D721Med (cell line): ENCODE results near the gene TBKBP1.

Experiments used
- DNase-seq: peaks from one replicate; pipeline ENCODE4 v3.0.0; 2011; ENCODE audit warnings: low spot score; ENCODE audit not compliant: insufficient read length
- FAIRE-seq: peaks from 2 replicates; lab custom pipeline; 2011; peaks lifted over from hg19 to GRCh38; lab: Jason Lieb, UNC
- CTCF ChIP-seq: IDR thresholded peaks from 2 replicates; pipeline ENCODE4 v1.5.1; 2012; ENCODE audit warnings: mild to moderate bottlenecking, control low read depth; ENCODE audit not compliant: insufficient read depth; ENCODE audit errors: missing control alignments

Gene TBKBP1

GRCh38 chr17:47709594-47709993 lies 15.6 kb downstream of the TBKBP1 start:
- FAIRE-seq (no peak), DNase-seq (no peak)
- TF ChIP-seq CTCF: no peak

DNA sequence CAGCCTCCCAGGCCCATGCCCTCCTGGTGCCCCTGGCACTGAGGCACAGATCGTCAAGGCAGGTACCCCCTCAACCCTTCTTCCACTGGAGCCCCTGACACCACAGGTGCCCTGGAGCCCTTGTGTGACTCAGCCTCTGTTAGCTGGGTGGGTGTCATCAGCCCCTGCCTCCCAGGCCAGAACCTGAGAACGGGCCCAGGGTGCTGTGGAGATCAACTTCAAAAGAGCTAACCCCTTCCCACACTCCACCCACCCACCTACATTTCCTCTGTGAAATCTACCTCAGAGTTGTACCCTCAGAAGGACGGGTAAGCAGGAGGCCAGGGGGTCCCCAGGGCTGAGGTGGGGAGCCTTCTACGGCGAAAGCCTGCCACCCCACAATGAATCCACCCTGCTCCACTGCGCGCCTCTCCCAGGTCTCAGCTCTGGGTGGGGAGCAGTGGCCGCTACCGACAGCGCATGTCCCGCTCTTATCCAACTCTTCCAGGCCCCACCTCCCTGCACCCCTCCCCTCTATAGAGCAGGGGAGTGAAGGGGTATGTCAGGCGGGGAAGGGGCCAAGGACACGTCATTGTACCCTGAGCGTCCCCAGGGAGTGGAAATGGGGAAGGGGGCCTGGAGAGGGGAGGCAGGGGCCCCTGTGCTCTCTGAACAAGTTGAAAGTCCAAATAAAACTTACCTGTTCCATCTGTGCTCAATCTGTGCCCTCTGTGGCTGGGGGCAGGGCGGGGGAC lies 17.6 kb downstream of the TBKBP1 start:
- FAIRE-seq (no peak), DNase-seq (no peak)
- TF ChIP-seq CTCF: no peak

DNA sequence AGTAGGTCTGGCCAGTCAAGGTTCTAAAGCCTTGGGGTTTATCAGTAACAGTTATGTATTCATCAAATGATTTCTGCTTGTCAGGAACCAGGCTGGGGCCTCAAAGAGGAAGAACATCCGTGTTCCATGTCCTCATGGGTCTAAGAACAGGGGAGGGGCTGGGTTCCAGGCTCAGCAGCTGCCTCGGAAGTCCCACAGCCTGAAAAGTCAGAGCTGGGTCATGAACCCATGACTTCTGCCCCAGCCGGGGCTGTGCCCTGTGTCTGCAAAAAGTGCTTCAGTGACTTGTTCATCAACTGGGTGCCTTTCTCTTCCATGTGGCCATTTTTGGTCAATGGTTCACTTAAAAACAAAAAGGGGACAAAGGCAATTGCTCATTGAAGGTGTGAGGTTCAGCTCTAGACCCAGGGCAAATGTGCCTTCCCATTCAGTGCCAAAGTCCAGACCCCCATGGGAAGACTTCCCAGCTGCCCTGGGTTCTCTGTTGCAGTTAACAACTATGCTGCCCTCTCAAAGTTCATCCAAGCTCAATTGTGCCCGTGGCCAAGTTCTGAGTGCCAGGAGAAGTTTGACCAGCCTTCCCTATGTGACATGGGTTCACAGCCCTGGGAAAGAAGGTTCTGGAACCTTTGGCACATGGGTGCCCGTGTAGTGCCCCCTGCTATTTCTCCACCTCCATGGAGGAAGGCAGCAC lies 18.5 kb downstream of the TBKBP1 start:
- FAIRE-seq (no peak), DNase-seq (no peak)
- TF ChIP-seq CTCF: no peak

- no peak for FAIRE-seq
- no peak for DNase-seq
- TF ChIP-seq CTCF: no peak
Observed at GRCh38 chr17:47713980-47714700, 20.2 kb downstream of the TBKBP1 start.

- FAIRE-seq: no peak
- TF ChIP-seq CTCF: no peak
- no peak for DNase-seq
Observed at GRCh38 chr17:47714773-47715396, 20.9 kb downstream of the TBKBP1 start.

DNA sequence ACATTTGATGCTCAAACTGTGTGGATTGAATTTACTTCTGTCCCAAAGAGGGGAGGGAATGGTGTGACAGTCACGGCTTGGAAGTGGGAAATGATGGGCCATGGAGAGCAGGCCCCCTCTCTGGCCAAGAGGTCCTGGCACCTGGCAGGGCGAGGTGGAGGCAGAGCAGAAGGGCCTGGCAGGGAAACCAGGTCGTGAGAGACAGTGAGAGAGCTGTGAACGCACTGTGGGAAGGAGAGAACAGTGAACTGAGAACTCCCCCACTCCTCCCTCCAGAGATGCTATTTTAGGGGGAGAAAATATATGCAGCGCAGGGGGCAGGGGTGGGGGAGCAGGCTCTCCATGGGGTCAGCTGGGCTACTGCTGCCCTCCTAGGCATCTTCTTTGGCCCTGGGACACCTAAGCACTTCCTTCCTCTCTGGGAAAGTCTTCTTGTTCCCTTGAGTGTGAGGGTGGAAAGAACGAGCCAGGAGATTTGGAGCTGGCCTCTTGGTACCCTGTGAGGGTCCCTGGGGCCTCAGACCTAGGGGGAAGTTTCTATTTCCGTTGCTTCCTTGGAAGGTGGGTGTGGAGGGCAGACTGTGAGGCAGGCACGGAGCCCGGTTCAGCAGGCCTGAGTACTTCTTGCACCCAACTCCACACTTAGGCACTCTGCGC lies 21.8 kb downstream of the TBKBP1 start:
- no peak for FAIRE-seq
- no peak for DNase-seq
- TF ChIP-seq CTCF: no peak
